H1 (cell line): ENCODE measurements around the gene FBXO34.

Source experiments
- CEBPB ChIP-seq: IDR thresholded peaks from 2 replicates; pipeline ENCODE4 v1.6.1; 2012; ENCODE audit warnings: low read depth, low read length
- CTCF ChIP-seq, 3 experiments: IDR thresholded peaks; 1 replicate in 2 of 3; 2 replicates in 1 of 3; pipeline versions ENCODE4 v1.5.1 to v1.6.1; 2011; ENCODE audit warnings: low read length in 3 of 3, mild to moderate bottlenecking in 3 of 3, inconsistent platforms in 2 of 3, low read depth in 1 of 3, moderate library complexity in 1 of 3; ENCODE audit not compliant: insufficient read depth in 1 of 3; ENCODE audit errors: control extremely low read depth in 1 of 3
- EGR1 ChIP-seq: IDR thresholded peaks from 2 replicates; pipeline ENCODE4 v1.6.1; 2011; ENCODE audit warnings: low read depth, low read length, borderline replicate concordance
- GTF2F1 ChIP-seq: IDR thresholded peaks from 2 replicates; pipeline ENCODE4 v1.6.1; 2012; ENCODE audit warnings: low read depth, low read length, improper control_type of control experiment, borderline replicate concordance
- SRF ChIP-seq: IDR thresholded peaks from 2 replicates; pipeline ENCODE4 v1.6.1; 2011; ENCODE audit warnings: mild to moderate bottlenecking, low read depth, low read length, moderate library complexity
- TEAD4 ChIP-seq: IDR thresholded peaks from 2 replicates; pipeline ENCODE4 v1.6.1; 2012; ENCODE audit warnings: low read depth, low read length, inconsistent platforms, mixed read lengths
- ZNF274 ChIP-seq: IDR thresholded peaks from 2 replicates; pipeline ENCODE4 v1.7.0; 2012; ENCODE audit warnings: low read length, borderline replicate concordance; ENCODE audit errors: extremely low read depth

GRCh38 chr14:55270832-55271571 is at the start of gene FBXO34:
- TF ChIP-seq ZNF274, result no peak
- TF ChIP-seq EGR1, result 0 out of 2 replicates have a peak, but pooled peaks have one; percentile 29
- peak; percentile 92 to 99 (median 97) for TF ChIP-seq CTCF (IDR thresholded peaks at IDR 0.05; ENCODE audit: control extremely low read depth in 1 of 3, insufficient read depth in 1 of 3, low read depth in 1 of 3, low read length in 3 of 3)
- TF ChIP-seq TEAD4, result no peak
- TF ChIP-seq CEBPB, result no peak
- TF ChIP-seq SRF, result no peak
- no peak for TF ChIP-seq GTF2F1
